HL-60 (cell line): ENCODE measurements around the gene DUSP12.

Experiments
- DNase-seq, 2 experiments: peaks; one replicate each; pipeline ENCODE4 v3.0.0-alpha.2; 2010 to 2020; ENCODE audit warnings: low read depth in 1 of 2, low spot score in 1 of 2
- H3K27ac ChIP-seq: fragments of 250-450 bp; sonication (Bioruptor Pico); replicated peaks from 2 replicates; pipeline ENCODE4 v1.5.1; 2020; ENCODE audit warnings: mild to moderate bottlenecking, moderate library complexity
- H3K27me3 ChIP-seq: fragments of 250-450 bp; sonication (Bioruptor Pico); 2 replicates; pipeline ENCODE4 v1.5.1; 2021; ENCODE audit warnings: mild to moderate bottlenecking, moderate library complexity; ENCODE audit not compliant: insufficient read depth, poor library complexity, severe bottlenecking
- H3K4me3 ChIP-seq: replicated peaks from 2 replicates; pipeline ENCODE4 v1.5.1; 2011; ENCODE audit warnings: mild to moderate bottlenecking, control low read depth, low read length; ENCODE audit not compliant: insufficient read depth
- GABPA ChIP-seq: IDR thresholded peaks from 2 replicates; pipeline ENCODE4 v1.6.1; 2012; ENCODE audit warnings: low read depth
- POLR2AphosphoS5 ChIP-seq: IDR thresholded peaks from 2 replicates; pipeline ENCODE4 v1.6.1; 2012; ENCODE audit warnings: low read depth
- REST ChIP-seq: IDR thresholded peaks from 2 replicates; pipeline ENCODE4 v1.6.1; 2012; ENCODE audit warnings: low read depth; ENCODE audit not compliant: insufficient replicate concordance
- SPI1 ChIP-seq: IDR thresholded peaks from 2 replicates; pipeline ENCODE4 v1.6.1; 2012; ENCODE audit warnings: low read depth, mild to moderate bottlenecking, borderline replicate concordance
- TF ChIP-seq, protein P1 (sequence below): IDR thresholded peaks from one replicate; pipeline ENCODE4 v1.5.1; 2011; ENCODE audit warnings: low read length, control low read depth, inconsistent platforms; ENCODE audit not compliant: insufficient read depth

DUSP12 gene

DNA sequence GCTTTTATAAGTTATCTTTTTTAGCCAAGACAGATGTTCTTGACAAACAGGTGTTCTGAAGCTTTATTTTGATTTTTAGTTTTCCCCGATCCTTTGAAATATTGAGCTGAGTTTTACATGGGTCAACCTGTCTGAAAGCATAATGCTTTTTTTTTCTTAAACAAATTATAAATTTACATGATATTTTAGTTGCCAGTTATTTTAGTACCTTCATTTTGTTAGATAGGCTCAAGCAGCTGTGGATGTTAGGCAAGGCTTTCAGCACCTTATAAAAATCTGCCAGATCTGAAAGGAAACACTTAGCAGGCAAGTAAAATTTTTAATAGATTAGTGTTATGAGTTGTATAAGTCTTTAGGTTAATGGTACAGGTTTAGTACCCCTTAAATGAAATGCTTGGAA lies 50.2 kb downstream of the DUSP12 start:
- H3K4me3 ChIP-seq, result no peak overlapping the region
- no peak for TF ChIP-seq GABPA
- no peak for TF ChIP-seq SPI1
- TF ChIP-seq POLR2AphosphoS5, result no peak
- TF ChIP-seq, protein P1, sequence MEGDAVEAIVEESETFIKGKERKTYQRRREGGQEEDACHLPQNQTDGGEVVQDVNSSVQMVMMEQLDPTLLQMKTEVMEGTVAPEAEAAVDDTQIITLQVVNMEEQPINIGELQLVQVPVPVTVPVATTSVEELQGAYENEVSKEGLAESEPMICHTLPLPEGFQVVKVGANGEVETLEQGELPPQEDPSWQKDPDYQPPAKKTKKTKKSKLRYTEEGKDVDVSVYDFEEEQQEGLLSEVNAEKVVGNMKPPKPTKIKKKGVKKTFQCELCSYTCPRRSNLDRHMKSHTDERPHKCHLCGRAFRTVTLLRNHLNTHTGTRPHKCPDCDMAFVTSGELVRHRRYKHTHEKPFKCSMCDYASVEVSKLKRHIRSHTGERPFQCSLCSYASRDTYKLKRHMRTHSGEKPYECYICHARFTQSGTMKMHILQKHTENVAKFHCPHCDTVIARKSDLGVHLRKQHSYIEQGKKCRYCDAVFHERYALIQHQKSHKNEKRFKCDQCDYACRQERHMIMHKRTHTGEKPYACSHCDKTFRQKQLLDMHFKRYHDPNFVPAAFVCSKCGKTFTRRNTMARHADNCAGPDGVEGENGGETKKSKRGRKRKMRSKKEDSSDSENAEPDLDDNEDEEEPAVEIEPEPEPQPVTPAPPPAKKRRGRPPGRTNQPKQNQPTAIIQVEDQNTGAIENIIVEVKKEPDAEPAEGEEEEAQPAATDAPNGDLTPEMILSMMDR, result no peak
- no peak for TF ChIP-seq REST
- no peaks in the 10 kb centered on the region for H3K27me3 ChIP-seq
- H3K27ac ChIP-seq, result no peak overlapping the region
- no peak for DNase-seq

GRCh38 chr1:161801955-161802354 lies 52.4 kb downstream of the DUSP12 start:
- TF ChIP-seq, protein P1, result no peak
- no peak for TF ChIP-seq SPI1
- TF ChIP-seq GABPA, result no peak
- TF ChIP-seq POLR2AphosphoS5, result no peak
- no peak for TF ChIP-seq REST
- H3K4me3 ChIP-seq, result no peak overlapping the region
- H3K27ac ChIP-seq, result no peak overlapping the region
- H3K27me3 ChIP-seq, result no peaks in the 10 kb centered on the region
- DNase-seq, result no peak

GRCh38 chr1:161803181-161803580 lies 53.6 kb downstream of the DUSP12 start:
- H3K27me3 ChIP-seq, result no peaks in the 10 kb centered on the region
- TF ChIP-seq, protein P1, result no peak
- no peak for DNase-seq
- H3K27ac ChIP-seq, result no peak overlapping the region
- no peak overlapping the region for H3K4me3 ChIP-seq

- TF ChIP-seq GABPA (no peak), SPI1 (no peak), REST (no peak), POLR2AphosphoS5 (no peak)
- TF ChIP-seq, protein P1, result no peak
- H3K27me3 ChIP-seq, result no peaks in the 10 kb centered on the region
- no peak overlapping the region for H3K27ac ChIP-seq
- no peak for DNase-seq
- H3K4me3 ChIP-seq, result no peak overlapping the region
Measured at GRCh38 chr1:161805399-161806197, 56.0 kb downstream of the DUSP12 start.
